Astrocyte of the spinal cord (primary cell): Measurements from ENCODE around the gene RHOB.

Source experiments
- DNase-seq: peaks from one replicate; pipeline ENCODE4 v3.0.0; 2011; ENCODE audit warnings: low read depth, low spot score
- H3K4me3 ChIP-seq: 2 replicates; pipeline ENCODE4 v1.5.1; 2011; ENCODE audit warnings: low read depth, mild to moderate bottlenecking, low read length, moderate library complexity
- in situ Hi-C: cut with HindIII; loops from 2 replicates; pipeline ENCODE4 v1.10.0; 2017; ENCODE audit warnings: low sequenced_read_pairs
- TF ChIP-seq, protein P1 (sequence below): IDR thresholded peaks from 2 replicates; pipeline ENCODE4 v1.5.1; 2012; ENCODE audit warnings: low read depth, mild to moderate bottlenecking, low read length, inconsistent platforms

RHOB gene

DNA sequence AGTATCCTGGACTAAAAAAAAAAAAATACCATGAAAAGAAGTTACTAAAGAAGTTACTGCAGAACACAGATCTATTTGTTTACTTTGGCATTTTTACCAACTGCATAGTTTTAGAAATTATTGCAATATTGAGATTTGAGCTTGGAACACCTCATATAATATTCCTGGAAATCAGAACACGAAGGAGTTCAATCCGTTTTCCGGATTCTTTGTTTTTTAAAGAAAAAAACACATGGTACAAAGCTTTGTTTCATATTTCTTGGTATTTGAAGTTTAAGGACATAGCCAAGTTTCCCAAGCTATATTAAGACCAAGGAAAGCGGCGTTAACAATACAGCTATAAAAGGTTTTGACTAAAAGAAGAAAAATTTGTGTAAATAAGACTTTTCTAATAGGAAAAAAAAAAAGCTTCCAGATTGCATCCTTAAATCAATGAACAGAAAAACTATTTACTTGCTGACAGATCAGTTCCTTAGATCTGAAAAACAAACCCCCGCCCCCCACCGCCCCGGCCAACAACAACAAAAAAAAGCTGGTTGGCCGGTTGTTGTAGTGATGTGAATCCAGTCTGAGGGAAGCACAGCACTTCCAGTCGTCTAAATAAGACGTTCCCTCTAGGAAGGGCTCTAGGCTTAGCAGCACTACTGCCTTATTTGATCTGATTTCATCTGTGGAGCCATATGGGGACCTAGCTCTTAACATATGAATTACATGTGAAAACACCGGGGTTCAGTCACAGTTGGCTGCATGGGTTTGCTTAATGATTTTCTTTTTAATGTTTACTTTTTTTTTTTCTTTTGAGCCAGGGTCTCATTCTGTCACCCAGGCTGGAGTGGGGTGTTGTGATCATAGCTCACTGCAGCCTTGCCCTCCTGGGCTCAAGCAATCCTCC is 2.5 kb upstream of the RHOB start:
- TF ChIP-seq, protein P1, sequence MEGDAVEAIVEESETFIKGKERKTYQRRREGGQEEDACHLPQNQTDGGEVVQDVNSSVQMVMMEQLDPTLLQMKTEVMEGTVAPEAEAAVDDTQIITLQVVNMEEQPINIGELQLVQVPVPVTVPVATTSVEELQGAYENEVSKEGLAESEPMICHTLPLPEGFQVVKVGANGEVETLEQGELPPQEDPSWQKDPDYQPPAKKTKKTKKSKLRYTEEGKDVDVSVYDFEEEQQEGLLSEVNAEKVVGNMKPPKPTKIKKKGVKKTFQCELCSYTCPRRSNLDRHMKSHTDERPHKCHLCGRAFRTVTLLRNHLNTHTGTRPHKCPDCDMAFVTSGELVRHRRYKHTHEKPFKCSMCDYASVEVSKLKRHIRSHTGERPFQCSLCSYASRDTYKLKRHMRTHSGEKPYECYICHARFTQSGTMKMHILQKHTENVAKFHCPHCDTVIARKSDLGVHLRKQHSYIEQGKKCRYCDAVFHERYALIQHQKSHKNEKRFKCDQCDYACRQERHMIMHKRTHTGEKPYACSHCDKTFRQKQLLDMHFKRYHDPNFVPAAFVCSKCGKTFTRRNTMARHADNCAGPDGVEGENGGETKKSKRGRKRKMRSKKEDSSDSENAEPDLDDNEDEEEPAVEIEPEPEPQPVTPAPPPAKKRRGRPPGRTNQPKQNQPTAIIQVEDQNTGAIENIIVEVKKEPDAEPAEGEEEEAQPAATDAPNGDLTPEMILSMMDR, result no peak
- no peak overlapping the region for H3K4me3 ChIP-seq
- in situ Hi-C loops, result no loop called here
- peak; percentile 50 for DNase-seq

- TF ChIP-seq, protein P1, result no peak
- in situ Hi-C loops, result no loop called here
- H3K4me3 ChIP-seq, result no peak overlapping the region
- DNase-seq, result no peak
Measured at GRCh38 chr2:20444993-20445910, 1.6 kb upstream of the RHOB start.

DNA sequence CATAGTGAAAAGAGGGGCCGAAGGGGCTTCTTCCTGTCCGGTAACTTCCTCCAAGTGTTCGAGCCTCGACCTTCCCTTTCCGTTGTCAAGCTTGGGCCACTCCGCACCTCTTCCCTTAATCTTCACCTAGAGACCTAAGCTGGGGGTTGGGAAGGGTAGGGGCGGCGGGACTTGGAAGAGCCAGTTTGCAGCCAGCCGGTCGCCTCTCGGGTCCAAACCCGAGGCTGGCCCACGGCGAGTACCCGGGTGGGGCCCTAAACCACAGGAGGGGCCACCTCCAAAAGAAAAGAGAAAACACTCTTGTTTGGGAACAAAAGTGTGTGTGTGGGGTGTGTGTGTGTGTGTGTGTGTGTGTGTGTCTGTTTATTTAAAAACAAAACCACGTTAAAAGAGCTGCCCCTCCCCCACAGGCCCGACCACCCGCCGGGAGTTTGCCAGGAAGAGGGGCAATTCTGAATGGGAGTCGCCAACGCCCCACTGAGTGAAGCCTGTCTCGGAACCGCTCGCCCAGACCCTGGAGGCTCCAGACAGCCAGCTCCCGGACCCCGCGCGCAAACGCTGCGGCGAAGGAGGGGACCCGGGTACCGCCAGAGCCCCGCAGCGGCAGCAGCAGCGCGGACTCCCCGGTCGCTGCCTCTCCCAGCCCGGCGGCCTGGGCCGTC is 488 bp upstream of the RHOB start:
- in situ Hi-C loops, result no loop called here
- H3K4me3 ChIP-seq, result peak overlapping the region; percentile 64
- TF ChIP-seq, protein P1, result no peak
- DNase-seq, result no peak

- DNase-seq, result peak; percentile 54
- TF ChIP-seq, protein P1, result peak; percentile 4
Measured at GRCh38 chr2:20447437-20448245, 767 bp downstream of the RHOB start.

DNA sequence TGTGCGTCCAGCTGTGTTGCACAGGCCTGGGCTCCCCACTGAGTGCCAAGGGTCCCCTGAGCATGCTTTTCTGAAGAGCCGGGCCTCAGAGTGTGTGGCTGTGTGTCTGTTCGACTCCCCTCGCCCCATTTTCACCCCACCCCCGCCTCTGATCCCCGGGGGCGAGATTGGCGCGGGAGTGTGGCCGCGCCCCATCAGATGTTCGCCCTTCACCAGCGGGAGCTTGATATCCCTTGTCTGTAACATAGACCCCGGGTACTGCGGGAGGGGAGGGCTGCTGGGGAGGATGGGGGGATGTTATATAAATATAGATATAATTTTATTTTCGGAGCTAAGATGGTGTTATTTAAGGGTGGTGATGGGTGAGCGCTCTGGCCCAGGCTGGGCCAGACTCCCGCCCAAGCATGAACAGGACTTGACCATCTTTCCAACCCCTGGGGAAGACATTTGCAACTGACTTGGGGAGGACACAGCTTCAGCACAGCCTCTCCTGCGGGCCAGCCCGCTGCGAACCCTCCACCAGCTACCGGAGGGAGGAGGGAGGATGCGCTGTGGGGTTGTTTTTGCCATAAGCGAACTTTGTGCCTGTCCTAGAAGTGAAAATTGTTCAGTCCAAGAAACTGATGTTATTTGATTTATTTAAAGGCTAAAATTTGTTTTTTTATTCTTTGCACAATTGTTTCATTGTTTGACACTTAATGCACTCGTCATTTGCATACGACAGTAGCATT is 1.5 kb downstream of the RHOB start:
- in situ Hi-C loops, result no loop called here
- TF ChIP-seq, protein P1, result no peak
- peak; percentile 29 for DNase-seq
- peak overlapping the region; percentile 64 for H3K4me3 ChIP-seq

More at GRCh38 chr2:20447437-20448245, 767 bp downstream of the RHOB start:
- H3K4me3 ChIP-seq, result peak overlapping the region; percentile 64
- in situ Hi-C loops, result no loop called here
